Measurements from ENCODE around the gene GALNT14. TPM values are rescaled to one million over a fixed set of nuclear protein-coding genes. Genes with fewer than 3 reads are reported as not detected.

The GALNT14 gene
- total and polyA plus RNA-seq, 8 donors: 1.5 to 8.3 (median 5.3) TPM

GRCh38 chr2:30949435-30949834 is 188.8 kb downstream of the GALNT14 start:
- Histone ChIP-seq H3K4me1 (no peaks in the 10 kb centered on the region), H3K36me3 (no peaks in the 10 kb centered on the region), H3K27ac (no peak overlapping the region), H3K27me3 (no peaks in the 10 kb centered on the region), H3K9me3 (no peaks in the 10 kb centered on the region), H3K4me3 (no peak overlapping the region)
- intact Hi-C loops (cut with DNase I): no loop called here
- ATAC-seq (no peak), DNase-seq (no peak)
- TF ChIP-seq, protein P1, sequence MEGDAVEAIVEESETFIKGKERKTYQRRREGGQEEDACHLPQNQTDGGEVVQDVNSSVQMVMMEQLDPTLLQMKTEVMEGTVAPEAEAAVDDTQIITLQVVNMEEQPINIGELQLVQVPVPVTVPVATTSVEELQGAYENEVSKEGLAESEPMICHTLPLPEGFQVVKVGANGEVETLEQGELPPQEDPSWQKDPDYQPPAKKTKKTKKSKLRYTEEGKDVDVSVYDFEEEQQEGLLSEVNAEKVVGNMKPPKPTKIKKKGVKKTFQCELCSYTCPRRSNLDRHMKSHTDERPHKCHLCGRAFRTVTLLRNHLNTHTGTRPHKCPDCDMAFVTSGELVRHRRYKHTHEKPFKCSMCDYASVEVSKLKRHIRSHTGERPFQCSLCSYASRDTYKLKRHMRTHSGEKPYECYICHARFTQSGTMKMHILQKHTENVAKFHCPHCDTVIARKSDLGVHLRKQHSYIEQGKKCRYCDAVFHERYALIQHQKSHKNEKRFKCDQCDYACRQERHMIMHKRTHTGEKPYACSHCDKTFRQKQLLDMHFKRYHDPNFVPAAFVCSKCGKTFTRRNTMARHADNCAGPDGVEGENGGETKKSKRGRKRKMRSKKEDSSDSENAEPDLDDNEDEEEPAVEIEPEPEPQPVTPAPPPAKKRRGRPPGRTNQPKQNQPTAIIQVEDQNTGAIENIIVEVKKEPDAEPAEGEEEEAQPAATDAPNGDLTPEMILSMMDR (IDR thresholded peaks at IDR 0.05): no peak

GRCh38 chr2:30948857-30949256 is 189.4 kb downstream of the GALNT14 start:
- H3K4me1 ChIP-seq: no peaks in the 10 kb centered on the region
- no peaks in the 10 kb centered on the region for H3K36me3 ChIP-seq
- H3K9me3 ChIP-seq: no peaks in the 10 kb centered on the region
- no peak overlapping the region for H3K4me3 ChIP-seq
- no peak for ATAC-seq
- no peaks in the 10 kb centered on the region for H3K27me3 ChIP-seq
- intact Hi-C loops (cut with DNase I): no loop called here
- no peak overlapping the region for H3K27ac ChIP-seq
- DNase-seq: no peak
- TF ChIP-seq, protein P1 (IDR thresholded peaks at IDR 0.05): no peak

DNA sequence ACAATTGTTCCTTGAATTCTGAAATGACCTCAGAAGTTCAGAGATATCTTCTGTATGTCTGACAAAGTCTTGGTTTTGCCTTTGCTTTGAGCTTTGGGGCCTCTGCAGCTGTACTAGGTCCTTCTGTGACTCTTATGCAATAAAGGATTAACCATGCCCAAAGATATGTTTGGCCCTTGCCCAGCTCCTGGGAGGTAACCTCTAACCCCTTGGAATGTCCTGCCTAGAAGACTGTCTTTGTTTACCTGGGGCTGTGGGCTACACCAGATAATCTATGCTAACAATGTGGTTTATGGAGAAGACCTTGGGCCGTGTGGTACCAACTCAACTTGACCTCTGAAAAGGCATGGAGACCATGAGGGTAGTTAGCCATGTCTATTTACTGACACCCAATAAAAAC is 190.1 kb downstream of the GALNT14 start:
- H3K27ac ChIP-seq: no peak overlapping the region
- no peaks in the 10 kb centered on the region for H3K27me3 ChIP-seq
- H3K4me1 ChIP-seq: no peaks in the 10 kb centered on the region
- H3K4me3 ChIP-seq: no peak overlapping the region
- ATAC-seq (no peak), DNase-seq (no peak)
- intact Hi-C loops (cut with DNase I): no loop called here
- no peaks in the 10 kb centered on the region for H3K36me3 ChIP-seq
- TF ChIP-seq, protein P1 (IDR thresholded peaks at IDR 0.05): no peak
- no peaks in the 10 kb centered on the region for H3K9me3 ChIP-seq

DNA sequence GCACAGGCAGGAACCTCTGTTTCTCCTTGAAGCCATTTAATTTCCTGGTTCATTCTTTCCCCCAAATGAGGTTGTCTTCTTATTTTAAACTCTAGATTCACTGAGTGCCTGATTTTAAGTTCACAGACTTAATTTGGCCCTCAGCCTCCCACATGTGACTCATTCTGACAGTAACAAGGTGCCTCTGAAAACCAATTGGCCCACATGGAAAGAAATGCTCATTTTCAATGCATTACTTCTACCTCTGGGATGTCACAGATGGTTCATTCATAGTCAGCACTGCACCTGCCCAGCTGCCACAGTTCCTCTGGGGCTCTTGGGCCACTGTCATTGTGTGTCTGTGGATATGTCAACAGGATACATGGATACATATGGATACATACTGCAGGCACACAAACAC is 190.6 kb downstream of the GALNT14 start:
- DNase-seq: no peak
- Histone ChIP-seq H3K9me3 (no peaks in the 10 kb centered on the region), H3K4me3 (no peak overlapping the region), H3K27me3 (no peaks in the 10 kb centered on the region), H3K27ac (no peak overlapping the region), H3K36me3 (no peaks in the 10 kb centered on the region), H3K4me1 (no peaks in the 10 kb centered on the region)
- no peak for ATAC-seq
- intact Hi-C loops (cut with DNase I): no loop called here
- TF ChIP-seq, protein P1 (IDR thresholded peaks at IDR 0.05): no peak

DNA sequence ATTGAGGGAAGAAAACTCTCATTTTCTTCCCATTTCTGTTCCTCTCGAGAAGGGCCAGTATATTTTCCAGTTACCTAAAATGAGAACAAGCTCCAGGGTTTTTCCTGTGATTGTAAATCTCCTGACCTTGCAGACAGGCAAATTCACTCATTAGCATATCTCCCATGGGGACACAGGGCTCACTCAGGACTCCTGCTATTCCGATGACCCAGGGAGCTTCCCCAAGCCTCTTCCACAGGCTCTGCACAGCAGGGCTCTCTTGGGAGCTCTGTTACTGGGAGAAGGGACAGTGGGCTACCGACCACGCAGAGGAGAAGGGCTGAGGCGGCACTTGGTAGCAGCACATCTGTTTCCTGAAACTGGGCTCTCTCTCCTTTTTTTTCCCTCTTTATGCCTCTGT is 195.8 kb downstream of the GALNT14 start:
- no peaks in the 10 kb centered on the region for H3K27me3 ChIP-seq
- no peaks in the 10 kb centered on the region for H3K36me3 ChIP-seq
- H3K9me3 ChIP-seq: no peaks in the 10 kb centered on the region
- intact Hi-C loops (cut with DNase I): no loop called here
- TF ChIP-seq, protein P1 (IDR thresholded peaks at IDR 0.05): no peak
- H3K4me1 ChIP-seq: no peaks in the 10 kb centered on the region
- H3K4me3 ChIP-seq: no peak overlapping the region
- no peak overlapping the region for H3K27ac ChIP-seq
- DNase-seq: no peak
- ATAC-seq: no peak
